Cerebellar nuclear complex (tissue), 1 donor: ENCODE data around the gene CD70.
"Not testable (repeated sequence)": the region's sequence is repeated elsewhere in the genome, so short reads cannot be mapped to it uniquely, and the experiment has no call there.

Experiments
- DNase-seq, 2 experiments: peaks; one replicate each; lab custom pipeline; 2025; lab: John Stamatoyannopoulos, UW

Gene CD70

DNA sequence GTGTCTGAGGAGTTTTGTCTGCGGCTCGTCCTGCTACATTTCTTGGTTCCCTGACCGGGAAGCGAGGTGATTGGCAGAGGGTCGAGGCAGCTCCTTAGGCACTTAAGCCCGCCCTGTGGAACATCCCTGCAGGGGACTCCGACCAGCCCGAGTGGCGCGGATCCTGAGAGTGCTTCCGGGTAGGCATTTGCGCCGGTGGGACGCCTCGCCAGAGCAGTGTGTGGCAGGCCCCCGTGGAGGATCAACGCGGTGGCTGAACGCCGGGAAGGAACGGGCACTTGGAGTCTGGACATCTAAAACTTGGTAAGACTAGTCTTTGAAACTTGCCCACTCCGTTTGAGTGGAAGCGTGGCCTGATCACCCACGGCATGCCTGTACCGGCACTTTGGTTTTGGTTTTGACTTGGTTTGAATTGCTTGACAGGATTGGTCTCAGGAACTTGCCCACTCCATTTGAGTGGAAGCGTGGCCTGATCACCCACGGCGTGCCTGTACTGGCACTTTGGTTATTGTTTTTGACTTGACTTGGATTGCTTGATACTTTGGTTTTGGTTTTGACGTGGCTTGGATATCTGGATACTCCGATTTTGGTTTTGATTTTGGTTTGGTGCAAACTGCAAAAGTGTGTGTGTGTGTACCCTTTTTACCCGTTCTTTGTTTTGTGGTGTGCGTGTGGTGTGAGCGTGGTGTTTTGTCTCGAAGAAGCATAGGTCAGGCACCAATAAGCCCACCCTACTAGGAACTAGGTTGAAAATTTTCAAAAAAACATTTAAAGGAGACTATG is 6.7 kb upstream of the CD70 start:
- DNase-seq = not testable (repeated sequence)

- DNase-seq = no peak
These were observed 5.7 kb upstream of the CD70 start for GRCh38 chr19:6596621-6597020.

- DNase-seq = no peak
These were observed 2.9 kb upstream of the CD70 start for GRCh38 chr19:6593651-6594416.

GRCh38 chr19:6590258-6590826 is 608 bp downstream of the CD70 start:
- no peak for DNase-seq

GRCh38 chr19:6589711-6590257 is 1.2 kb downstream of the CD70 start:
- no peak for DNase-seq

GRCh38 chr19:6588508-6589345 is 2.2 kb downstream of the CD70 start:
- no peak for DNase-seq

GRCh38 chr19:6587998-6588507 is 2.9 kb downstream of the CD70 start:
- no peak for DNase-seq

- no peak for DNase-seq
These were observed 3.7 kb downstream of the CD70 start for GRCh38 chr19:6587093-6587820.

- no peak for DNase-seq
These were observed 4.2 kb downstream of the CD70 start for GRCh38 chr19:6586726-6587092.

GRCh38 chr19:6586056-6586455 is 4.9 kb downstream of the CD70 start:
- no peak for DNase-seq

GRCh38 chr19:6582515-6583484 is 8.2 kb downstream of the CD70 start:
- DNase-seq = not testable (repeated sequence)

GRCh38 chr19:6580313-6580712 is 10.6 kb downstream of the CD70 start:
- DNase-seq = no peak

- DNase-seq = no peak
These were observed 11.3 kb downstream of the CD70 start for GRCh38 chr19:6579450-6580178.

DNA sequence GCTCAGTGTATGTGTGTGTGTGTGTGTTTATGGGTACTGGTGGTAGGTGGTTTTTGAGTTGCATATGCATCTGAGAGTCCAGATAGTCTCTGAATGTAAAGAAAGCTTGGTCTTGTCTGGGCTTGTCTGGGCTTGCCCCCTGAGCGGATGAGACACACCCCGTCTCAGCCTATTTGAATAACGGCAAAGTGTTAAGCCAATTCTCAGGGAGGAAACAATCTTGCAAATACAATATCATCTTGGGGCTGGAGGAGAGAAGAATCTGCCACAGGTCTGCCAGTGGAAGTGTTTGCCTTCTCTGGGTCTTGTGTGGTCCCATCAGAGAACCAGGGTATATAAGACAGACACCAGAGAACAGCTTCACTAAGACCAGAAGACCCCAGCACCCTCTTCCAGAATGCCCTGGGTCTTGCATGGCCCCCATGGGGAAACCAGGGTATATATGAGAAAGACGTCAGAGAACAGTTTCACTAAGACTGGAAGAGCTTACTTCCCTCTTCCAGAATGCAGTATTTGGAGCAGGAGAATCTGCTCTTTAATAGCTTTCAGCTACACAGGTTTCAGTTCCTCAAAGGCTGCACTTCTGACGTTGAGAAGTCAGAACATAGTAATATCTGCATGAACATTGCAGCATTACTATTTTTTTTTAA is 13.3 kb downstream of the CD70 start:
- DNase-seq = no peak

DNA sequence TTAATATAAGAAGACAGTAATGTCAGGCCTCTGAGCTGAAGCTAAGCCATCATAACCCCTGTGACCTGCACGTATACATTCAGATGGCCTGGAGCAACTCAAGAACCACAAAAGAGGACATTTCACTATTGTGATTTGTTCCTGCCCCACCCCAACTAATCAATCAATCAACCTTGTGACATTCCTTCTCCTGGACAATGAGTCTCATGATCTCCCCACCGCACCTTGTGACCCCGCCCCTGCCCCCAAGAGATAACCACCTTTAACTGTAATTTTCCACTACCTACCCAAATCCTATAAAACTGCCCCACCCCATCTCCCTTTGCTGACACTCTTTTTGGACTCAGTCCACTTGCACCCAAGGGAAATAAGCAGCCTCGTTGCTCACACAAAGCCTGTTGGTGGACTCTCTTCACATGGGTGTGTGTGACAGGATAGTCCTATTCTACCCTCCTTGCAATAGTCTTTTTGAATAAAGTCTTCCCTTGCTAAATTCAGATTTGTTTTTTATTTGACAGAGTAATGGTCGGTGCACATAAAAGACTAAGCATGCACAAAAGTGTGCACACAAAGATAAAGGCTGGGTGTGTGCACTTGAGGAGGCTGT is 14.0 kb downstream of the CD70 start:
- DNase-seq = no peak

DNA sequence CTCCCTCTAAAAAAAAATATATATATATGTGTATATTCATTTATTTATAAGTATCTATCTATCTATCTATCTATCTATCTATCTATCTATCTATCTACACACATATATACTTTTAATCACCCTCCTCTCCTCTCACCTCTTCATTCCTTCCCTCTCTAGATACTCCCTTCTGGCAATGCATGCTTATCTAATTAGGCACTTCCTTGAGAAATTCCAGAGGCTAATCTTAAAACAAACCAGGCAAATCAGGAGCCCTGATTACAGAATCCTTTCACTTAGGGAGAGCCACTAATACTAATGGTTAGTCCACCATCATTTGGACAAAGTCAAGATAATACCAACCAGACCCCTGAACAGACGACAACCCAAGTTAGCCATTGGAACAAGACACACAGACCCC is 17.6 kb downstream of the CD70 start:
- DNase-seq = no peak

DNA sequence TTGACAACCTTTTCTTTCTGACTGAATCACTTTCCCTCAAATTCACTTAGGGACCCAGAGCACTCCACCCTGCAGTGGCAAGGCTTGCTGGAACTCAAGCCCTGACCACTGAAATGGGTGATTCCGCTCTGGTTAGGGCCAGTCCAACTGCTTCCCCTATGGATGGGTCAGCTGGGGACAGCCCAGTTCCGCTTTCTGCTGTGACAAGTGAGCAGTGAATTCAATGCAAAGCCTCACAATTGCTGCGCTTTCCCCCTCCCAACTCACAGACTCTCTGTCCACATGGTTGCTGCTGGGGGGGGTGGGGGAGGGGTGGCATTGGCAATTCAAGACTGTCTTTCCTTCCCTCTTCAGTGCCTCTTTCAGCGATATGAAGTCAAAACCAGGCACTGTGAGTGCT is 18.7 kb downstream of the CD70 start:
- no peak for DNase-seq

GRCh38 chr19:6571167-6571566 is 19.8 kb downstream of the CD70 start:
- no peak for DNase-seq
